HepG2 (cell line): ENCODE data around the gene RHBDD1. TPM values are rescaled to one million over a fixed set of nuclear protein-coding genes. Genes with fewer than 3 reads are reported as not detected.

Source experiments
- HDAC2 ChIP-seq: sonication (generic); formaldehyde crosslinking; IDR thresholded peaks from 2 replicates; pipeline ENCODE4 v1.4.0; 2020; ENCODE audit warnings: missing genetic modification reagents
- KDM5A ChIP-seq: fragments of 200-600 bp; sonication (generic); IDR thresholded peaks from 2 replicates; pipeline ENCODE4 v1.7.0; 2018; ENCODE audit warnings: antibody characterized with exemption, mild to moderate bottlenecking, low read length, borderline replicate concordance
- MTA1 ChIP-seq: sonication (generic); formaldehyde crosslinking; IDR thresholded peaks from 2 replicates; pipeline ENCODE4 v1.4.0; 2020; ENCODE audit warnings: missing genetic modification reagents, mild to moderate bottlenecking, borderline replicate concordance
- PITX1 ChIP-seq: sonication (generic); formaldehyde crosslinking; IDR thresholded peaks from 2 replicates; pipeline ENCODE4 v1.5.1; 2020; ENCODE audit warnings: mild to moderate bottlenecking, missing genetic modification reagents
- PRMT3 ChIP-seq: sonication (generic); formaldehyde crosslinking; IDR thresholded peaks from 2 replicates; pipeline ENCODE4 v1.8.1; 2022; ENCODE audit warnings: low read depth, mild to moderate bottlenecking, moderate library complexity, missing genetic modification reagents, borderline replicate concordance
- RARG ChIP-seq: sonication (generic); formaldehyde crosslinking; IDR thresholded peaks from 2 replicates; pipeline ENCODE4 v1.4.0; 2020; ENCODE audit warnings: low read depth, mild to moderate bottlenecking, missing genetic modification reagents
- REST ChIP-seq, 2 experiments: IDR thresholded peaks; 2 replicates each; pipeline ENCODE4 v1.6.1; 2011 to 2012; ENCODE audit warnings: low read length in 2 of 2, borderline replicate concordance in 1 of 2, low read depth in 1 of 2, mild to moderate bottlenecking in 1 of 2, moderate library complexity in 1 of 2
- SIN3A ChIP-seq: IDR thresholded peaks from 2 replicates; pipeline ENCODE4 v1.6.1; 2011; ENCODE audit warnings: low read depth, mild to moderate bottlenecking, control low read depth, low read length, borderline replicate concordance
- TRIM24 ChIP-seq: sonication (generic); formaldehyde crosslinking; IDR thresholded peaks from 2 replicates; pipeline ENCODE4 v1.8.0; 2022; ENCODE audit warnings: mild to moderate bottlenecking, missing genetic modification reagents
- YEATS2 ChIP-seq: sonication (generic); formaldehyde crosslinking; IDR thresholded peaks from 2 replicates; pipeline ENCODE4 v1.4.0; 2020; ENCODE audit warnings: missing genetic modification reagents, borderline replicate concordance
- ZBTB2 ChIP-seq: sonication (generic); formaldehyde crosslinking; IDR thresholded peaks from 2 replicates; pipeline ENCODE4 v1.8.0; 2022; ENCODE audit warnings: low read depth, missing genetic modification reagents
- ZBTB38 ChIP-seq: sonication (generic); formaldehyde crosslinking; IDR thresholded peaks from 2 replicates; pipeline ENCODE4 v1.5.1; 2020; ENCODE audit warnings: mild to moderate bottlenecking, missing genetic modification reagents
- ZBTB7A ChIP-seq: sonication (generic); formaldehyde crosslinking; IDR thresholded peaks from 2 replicates; pipeline ENCODE4 v1.8.0; 2022; ENCODE audit warnings: mild to moderate bottlenecking, missing genetic modification reagents
- ZHX2 ChIP-seq, 2 experiments: sonication (generic) in 1 of 2; formaldehyde crosslinking in 1 of 2; IDR thresholded peaks; 2 replicates each; pipeline versions ENCODE4 v1.6.1 to v1.9.0; 2014 to 2022; ENCODE audit warnings: antibody characterized with exemption in 1 of 2, borderline replicate concordance in 1 of 2, inconsistent platforms in 1 of 2, low read depth in 1 of 2, missing genetic modification reagents in 1 of 2
- ZNF232 ChIP-seq: sonication (generic); formaldehyde crosslinking; IDR thresholded peaks from 2 replicates; pipeline ENCODE4 v1.4.0; 2020; ENCODE audit warnings: missing genetic modification reagents, borderline replicate concordance
- ZNF501 ChIP-seq: sonication (generic); formaldehyde crosslinking; IDR thresholded peaks from 2 replicates; pipeline ENCODE4 v1.5.1; 2020; ENCODE audit warnings: mild to moderate bottlenecking, moderate library complexity, missing genetic modification reagents
- ZNF878 ChIP-seq: sonication (generic); formaldehyde crosslinking; IDR thresholded peaks from 2 replicates; pipeline ENCODE4 v1.8.1; 2023; ENCODE audit warnings: mild to moderate bottlenecking, missing genetic modification reagents, moderate library complexity
- polyA plus RNA-seq, 8 experiments: library from polyadenylated mRNA; depleted of rRNA in 3 of 8; stranded (reverse) in 7 of 8; unstranded in 1 of 8; fragments of >200 nt; fragmentation: Illumina TruSeq in 4 of 8; extraction: Trizol in 4 of 8; gene quantifications; 2 replicates each; pipeline versions ENCODE4 v1.2.1 to v1.2.3, GENCODE V29; 2011 to 2016; ENCODE audit warnings: low read depth in 4 of 8, missing spikeins in 1 of 8, mixed read lengths in 1 of 8; ENCODE audit not compliant: insufficient read depth in 1 of 8
- total RNA-seq, 5 experiments: library from RNA; depleted of rRNA; stranded (reverse); fragments of >200 nt; fragmentation: Illumina TruSeq; extraction: Trizol; gene quantifications; 2 replicates each; pipeline ENCODE4 v1.2.3, GENCODE V29; 2016; ENCODE audit warnings: low read depth in 1 of 5

The RHBDD1 gene
- total and polyA plus RNA-seq, 2 of the 13 experiments (the other 11 are each of a cell fraction or from before 2014, with no cell fraction given), result 8.2 to 9.5 TPM

- no peak for TF ChIP-seq ZNF232 (CRISPR knock-in tag)
- TF ChIP-seq RARG (CRISPR knock-in tag), result no peak
- TF ChIP-seq ZNF878, result no peak
- TF ChIP-seq YEATS2 (CRISPR knock-in tag), result no peak
- no peak; the same call in 1 of the 2 replicates for TF ChIP-seq PITX1 (CRISPR knock-in tag)
- TF ChIP-seq ZNF501 (CRISPR knock-in tag), result no peak
- no peak for TF ChIP-seq ZBTB7A (CRISPR knock-in tag)
- peak; percentile 39; the same call in 1 of the 2 replicates for TF ChIP-seq SIN3A
- TF ChIP-seq ZHX2 (IDR thresholded peaks at IDR 0.05; ENCODE audit: low read depth), result no peak
- TF ChIP-seq ZHX2 (CRISPR knock-in tag; IDR thresholded peaks at IDR 0.05; ENCODE audit: borderline replicate concordance), result no peak
- TF ChIP-seq REST (IDR thresholded peaks at IDR 0.05; ENCODE audit: borderline replicate concordance in 1 of 2, low read depth in 1 of 2, low read length in 2 of 2), result no peak; a peak in 1 of 4 replicates
- TF ChIP-seq ZBTB38 (CRISPR knock-in tag), result 0 out of 2 replicates have a peak, but pooled peaks have one; percentile 46
- TF ChIP-seq HDAC2 (CRISPR knock-in tag), result no peak; the same call in 1 of the 2 replicates
- TF ChIP-seq ZBTB2 (CRISPR knock-in tag), result no peak
- TF ChIP-seq KDM5A, result 0 out of 2 replicates have a peak, but pooled peaks have one; percentile 11
- no peak for TF ChIP-seq TRIM24 (CRISPR knock-in tag)
- TF ChIP-seq PRMT3 (CRISPR knock-in tag), result no peak
- TF ChIP-seq MTA1, result 0 out of 2 replicates have a peak, but pooled peaks have one; percentile 15
Observed at GRCh38 chr2:226799211-226799975, 36.5 kb upstream of the RHBDD1 start, which contains the start of gene IRS1 (continued).
